Measurements from ENCODE around the gene CANX.

The CANX gene

GRCh38 chr5:179777909-179778308 lies 79.1 kb downstream of the CANX start:
- DNase-seq (ENCODE audit: low spot score) = no peak

GRCh38 chr5:179778591-179778990 lies 79.8 kb downstream of the CANX start:
- no peak for DNase-seq (ENCODE audit: low spot score)

DNA sequence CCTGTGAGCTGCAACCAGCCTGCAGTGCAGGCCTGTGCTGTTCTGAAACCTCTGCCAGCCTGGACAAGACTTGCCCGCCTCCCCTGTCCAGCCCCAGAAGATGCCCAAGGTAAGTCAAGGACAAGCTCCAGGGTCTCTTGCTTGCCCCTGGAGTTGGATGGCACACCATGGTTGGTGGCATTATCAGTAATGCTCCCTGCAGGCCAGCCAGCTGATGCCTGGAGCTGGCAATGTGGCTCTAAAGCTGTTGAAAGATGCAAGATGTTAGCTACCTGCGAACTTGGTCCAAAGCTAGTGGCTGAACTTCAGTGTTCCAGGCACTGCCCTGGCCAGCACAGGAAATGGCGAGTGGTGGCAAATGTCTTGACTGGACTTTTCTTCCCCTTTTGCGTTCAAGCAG lies 81.1 kb downstream of the CANX start:
- no peak for DNase-seq (ENCODE audit: low spot score)

DNA sequence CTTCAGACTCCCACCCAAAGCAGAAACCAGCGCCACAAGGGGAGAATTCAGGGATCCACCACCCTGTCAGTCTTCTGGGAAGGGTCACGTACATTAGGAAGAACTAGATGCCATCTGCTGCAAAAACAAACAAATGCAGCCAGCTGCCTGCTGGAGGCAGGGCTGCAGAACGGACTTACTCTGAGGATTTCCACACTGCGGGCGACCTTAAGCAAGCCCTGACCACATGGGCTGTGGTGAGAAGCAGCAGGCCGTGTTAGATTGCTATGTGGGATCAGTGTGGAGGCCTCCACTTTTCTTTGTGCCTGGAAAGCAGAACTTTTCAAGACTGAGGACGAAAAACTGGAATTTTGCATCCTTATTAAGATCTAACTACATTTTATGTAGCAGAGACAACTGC lies 81.6 kb downstream of the CANX start:
- no peak for DNase-seq (ENCODE audit: low spot score)
